Ascending aorta (tissue), 2 donors: ENCODE data around the gene PRKAR2B. TPM values are rescaled to one million over a fixed set of nuclear protein-coding genes. Genes with fewer than 3 reads are reported as not detected.
A peak's percentile ranks its signal among the peaks of the same experiment; 100 is the strongest.

Source experiments
- DNase-seq, 2 donors: peaks; one replicate each; pipeline ENCODE4 v3.0.0-alpha.2; 2019; ENCODE audit warnings: low spot score in 2 of 2
- H3K27ac ChIP-seq, 2 donors: fragments of 200-600 bp; sonication (generic); one replicate each; pipeline ENCODE4 v1.5.1; 2016 to 2017; ENCODE audit warnings: mild to moderate bottlenecking in 1 of 2
- H3K27me3 ChIP-seq: fragments of 200-600 bp; sonication (generic); one replicate; pipeline ENCODE4 v1.5.1; 2017
- H3K36me3 ChIP-seq, 2 donors: fragments of 200-600 bp; sonication (generic); one replicate each; pipeline ENCODE4 v1.5.1; 2016
- H3K4me1 ChIP-seq, 2 donors: fragments of 200-600 bp; sonication (generic); one replicate each; pipeline ENCODE4 v1.5.1; 2016 to 2017; ENCODE audit warnings: mild to moderate bottlenecking in 1 of 2
- H3K4me3 ChIP-seq, 2 donors: fragments of 200-600 bp; sonication (generic); one replicate each; pipeline ENCODE4 v1.5.1; 2016 to 2017; ENCODE audit warnings: mild to moderate bottlenecking in 1 of 2
- H3K9me3 ChIP-seq, 2 donors: fragments of 200-600 bp; sonication (generic); one replicate each; pipeline ENCODE4 v1.5.1; 2016
- intact Hi-C: fragments of 100-400 bp; cut with DNase I; formaldehyde crosslinking; loops from one replicate; pipeline ENCODE4 v1.15.1; 2023
- total RNA-seq: library from RNA; depleted of rRNA; stranded (reverse); fragments of >200 nt; gene quantifications from one replicate; pipeline ENCODE4 v1.1.0, GENCODE V29; 2016
- TF ChIP-seq, protein P1 (sequence below), 3 experiments: fragments of 200-600 bp in 2 of 3; fragments of 450-650 bp in 1 of 3; sonication (generic) in 2 of 3; IDR thresholded peaks; one replicate each; pipeline ENCODE4 v1.5.1; 2016 to 2019; ENCODE audit warnings: antibody characterized with exemption in 3 of 3, mild to moderate bottlenecking in 1 of 3, moderate library complexity in 1 of 3

Gene PRKAR2B
- total RNA-seq, 1 donor from 2014 or later: 10.5 TPM

GRCh38 chr7:107208563-107208962 is 164.1 kb downstream of the PRKAR2B start:
- TF ChIP-seq, protein P1, sequence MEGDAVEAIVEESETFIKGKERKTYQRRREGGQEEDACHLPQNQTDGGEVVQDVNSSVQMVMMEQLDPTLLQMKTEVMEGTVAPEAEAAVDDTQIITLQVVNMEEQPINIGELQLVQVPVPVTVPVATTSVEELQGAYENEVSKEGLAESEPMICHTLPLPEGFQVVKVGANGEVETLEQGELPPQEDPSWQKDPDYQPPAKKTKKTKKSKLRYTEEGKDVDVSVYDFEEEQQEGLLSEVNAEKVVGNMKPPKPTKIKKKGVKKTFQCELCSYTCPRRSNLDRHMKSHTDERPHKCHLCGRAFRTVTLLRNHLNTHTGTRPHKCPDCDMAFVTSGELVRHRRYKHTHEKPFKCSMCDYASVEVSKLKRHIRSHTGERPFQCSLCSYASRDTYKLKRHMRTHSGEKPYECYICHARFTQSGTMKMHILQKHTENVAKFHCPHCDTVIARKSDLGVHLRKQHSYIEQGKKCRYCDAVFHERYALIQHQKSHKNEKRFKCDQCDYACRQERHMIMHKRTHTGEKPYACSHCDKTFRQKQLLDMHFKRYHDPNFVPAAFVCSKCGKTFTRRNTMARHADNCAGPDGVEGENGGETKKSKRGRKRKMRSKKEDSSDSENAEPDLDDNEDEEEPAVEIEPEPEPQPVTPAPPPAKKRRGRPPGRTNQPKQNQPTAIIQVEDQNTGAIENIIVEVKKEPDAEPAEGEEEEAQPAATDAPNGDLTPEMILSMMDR (IDR thresholded peaks at IDR 0.05): no peak
- Histone ChIP-seq H3K4me1 (peaks cover 4 to 13% of the 10 kb centered on the region in 2 donors), H3K4me3 (no peak overlapping the region), H3K27ac (peak overlapping the region; percentile 57 to 67), H3K9me3 (no peaks in the 10 kb centered on the region), H3K27me3 (no peaks in the 10 kb centered on the region), H3K36me3 (peaks cover 18 to 47% of the 10 kb centered on the region in 2 donors)
- DNase-seq: no peak
- intact Hi-C loops: loop anchor here (10.0 kb wide), 1 partner anchor 516 kb away; no protein-coding TSS in a partner anchor

DNA sequence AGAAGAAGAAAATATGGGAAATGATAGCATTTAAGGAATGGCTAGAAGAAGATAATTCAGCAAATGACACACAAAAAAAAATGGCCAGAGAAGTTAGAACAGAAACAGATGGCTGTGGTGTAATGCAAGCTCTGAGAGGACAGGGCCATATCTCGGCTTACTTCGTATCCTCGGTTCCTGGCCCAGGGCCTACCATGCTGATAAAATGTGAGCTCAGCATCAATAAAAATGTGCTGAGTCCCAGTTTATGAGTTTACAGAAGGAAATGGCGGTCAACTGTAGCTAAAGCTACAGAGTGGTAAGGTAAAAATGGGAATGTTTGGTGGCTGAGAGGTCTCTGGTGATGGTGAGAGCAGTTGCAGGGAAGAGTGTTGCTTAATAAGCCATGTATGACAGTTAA is 165.1 kb downstream of the PRKAR2B start:
- H3K27me3 ChIP-seq: no peaks in the 10 kb centered on the region
- H3K36me3 ChIP-seq: peaks cover 12 to 38% of the 10 kb centered on the region in 2 donors
- no peak overlapping the region for H3K4me3 ChIP-seq
- no peak for DNase-seq
- no peak overlapping the region for H3K27ac ChIP-seq
- peaks cover 0 to 6% of the 10 kb centered on the region in 2 donors for H3K9me3 ChIP-seq
- H3K4me1 ChIP-seq: peaks cover 4 to 13% of the 10 kb centered on the region in 2 donors
- TF ChIP-seq, protein P1 (IDR thresholded peaks at IDR 0.05): no peak
- intact Hi-C loops: loop anchor here (10.0 kb wide), 1 partner anchor 515 kb away; no protein-coding TSS in a partner anchor

DNA sequence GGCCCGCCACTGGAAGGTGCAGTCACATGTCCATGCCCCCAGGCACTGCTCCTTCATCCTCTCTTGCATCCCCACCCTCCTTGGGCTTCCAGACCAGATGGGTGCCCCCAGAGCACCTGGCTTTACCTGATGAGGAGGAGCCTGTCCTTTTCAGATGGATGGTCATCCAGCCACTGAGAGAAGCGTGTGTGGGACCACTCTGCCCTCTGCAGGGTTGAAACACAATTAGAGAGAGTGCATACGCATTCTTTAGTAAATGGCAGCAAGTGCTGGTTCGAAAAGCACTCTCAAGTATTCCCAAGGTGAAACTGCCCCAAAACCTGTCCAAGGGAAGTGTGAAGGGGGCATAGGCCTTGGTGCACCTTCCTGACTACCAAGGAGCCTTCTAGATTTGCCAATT is 165.9 kb downstream of the PRKAR2B start:
- TF ChIP-seq, protein P1 (IDR thresholded peaks at IDR 0.05): no peak
- Histone ChIP-seq H3K27me3 (no peaks in the 10 kb centered on the region), H3K27ac (no peak overlapping the region)

More for the DNA sequence above, 165.9 kb downstream of the PRKAR2B start:
- H3K36me3 ChIP-seq: peaks cover 7 to 31% of the 10 kb centered on the region in 2 donors
- peaks cover 4 to 13% of the 10 kb centered on the region in 2 donors for H3K4me1 ChIP-seq
- DNase-seq: no peak
- H3K9me3 ChIP-seq: peaks cover 0 to 6% of the 10 kb centered on the region in 2 donors
- intact Hi-C loops: no loop called here
- no peak overlapping the region for H3K4me3 ChIP-seq

Other genes with a start within 250 kb of the PRKAR2B start
- gene PIK3CG, start 179.4 kb upstream of the PRKAR2B start, total RNA-seq: 2.0 TPM
- gene HBP1, start 124.3 kb downstream of the PRKAR2B start, total RNA-seq: 62.2 TPM